Small intestine (tissue), 7 donors: ENCODE data around the gene EBF4. TPM values are rescaled to one million over a fixed set of nuclear protein-coding genes. Genes with fewer than 3 reads are reported as not detected.

Experiments used
- DNase-seq, 2 donors: peaks; one replicate each; pipeline versions ENCODE4 v3.0.0 to v3.0.0-alpha.2; 2013
- FAIRE-seq: peaks from 2 replicates; lab custom pipeline; 2012; peaks lifted over from hg19 to GRCh38; lab: Jason Lieb, UNC
- H3K27ac ChIP-seq, 3 donors: one replicate each; pipeline ENCODE4 v1.5.1; 2013; ENCODE audit warnings: low read length in 2 of 3, mild to moderate bottlenecking in 2 of 3, control low read depth in 1 of 3, inconsistent platforms in 1 of 3, low read depth in 1 of 3, moderate library complexity in 1 of 3
- H3K27me3 ChIP-seq, 3 donors: one replicate each; pipeline ENCODE4 v1.6.1; 2013; ENCODE audit warnings: low read length in 3 of 3, inconsistent platforms in 1 of 3; ENCODE audit not compliant: control insufficient read depth in 3 of 3, insufficient read depth in 3 of 3
- H3K36me3 ChIP-seq, 3 donors: one replicate each; pipeline ENCODE4 v1.6.1; 2013; ENCODE audit warnings: low read length in 3 of 3, inconsistent platforms in 1 of 3, low read depth in 1 of 3, mild to moderate bottlenecking in 1 of 3, moderate library complexity in 1 of 3; ENCODE audit not compliant: control insufficient read depth in 3 of 3, insufficient read depth in 2 of 3
- H3K4me1 ChIP-seq, 3 donors: one replicate each; pipeline ENCODE4 v1.6.1; 2013; ENCODE audit warnings: low read length in 2 of 3, inconsistent platforms in 1 of 3, low read depth in 1 of 3, mild to moderate bottlenecking in 1 of 3, moderate library complexity in 1 of 3; ENCODE audit not compliant: control insufficient read depth in 3 of 3, insufficient read depth in 2 of 3
- H3K4me3 ChIP-seq, 3 donors: one replicate each; pipeline ENCODE4 v1.5.1; 2013; ENCODE audit warnings: low read length in 3 of 3, control low read depth in 1 of 3, inconsistent platforms in 1 of 3, low read depth in 1 of 3, mild to moderate bottlenecking in 1 of 3, moderate library complexity in 1 of 3
- H3K9me3 ChIP-seq, 2 donors: one replicate each; pipeline ENCODE4 v1.6.1; 2013; ENCODE audit warnings: low read depth in 1 of 2, low read length in 1 of 2; ENCODE audit not compliant: control insufficient read depth in 2 of 2, insufficient read depth in 1 of 2
- WGBS, 3 donors: extraction: QIAGEN DNeasy Blood & Tissue Kit; methylation state at CpG; one replicate each; pipeline ENCODE4 v1.1.7; 2013; 5-methylcytosine and 5-hydroxymethylcytosine counted together
- polyA plus RNA-seq, 4 donors: library from polyadenylated mRNA; stranded (reverse) in 3 of 4; unstranded in 1 of 4; fragments of 200-250 nt in 3 of 4; fragments of 120-200 nt in 1 of 4; gene quantifications; one replicate each; pipeline versions ENCODE4 v1.2.1 to v1.2.3, GENCODE V29; 2013
- donor health status: healthy with polysubstance abuse.
- donor health status: control.
- donor health status: control.
- donor health status: Bipolar disorder and iron deficiency.
- donor health status: healthy.

EBF4 gene
- polyA plus RNA-seq, 4 donors: 0.67 to 7.4 (median 3.2) TPM

- Histone ChIP-seq H3K27me3 (peaks cover 0 to 46% (median 5%) of the 10 kb centered on the region in 3 donors), H3K9me3 (no peaks in the 10 kb centered on the region), H3K27ac (no peak overlapping the region), H3K4me3 (no peak overlapping the region), H3K36me3 (no peaks in the 10 kb centered on the region), H3K4me1 (peaks cover 0 to 11% (median 0%) of the 10 kb centered on the region in 3 donors)
- FAIRE-seq (no peak), DNase-seq (no peak)
- 83 to 91% (median 89%) methylated on average over 5 of the region's 5 CpGs for WGBS, 3 donors
These were observed 64.4 kb downstream of the EBF4 start for GRCh38 chr20:2757001-2757400.

- FAIRE-seq (no peak), DNase-seq (no peak)
- Histone ChIP-seq H3K9me3 (no peaks in the 10 kb centered on the region), H3K36me3 (no peaks in the 10 kb centered on the region), H3K27ac (no peak overlapping the region), H3K4me3 (no peak overlapping the region), H3K27me3 (peaks cover 0 to 40% (median 5%) of the 10 kb centered on the region in 3 donors), H3K4me1 (peaks cover 0 to 5% (median 0%) of the 10 kb centered on the region in 3 donors)
- 72 to 80% (median 76%) methylated on average over 5 of the region's 5 CpGs for whole genome bisulfite sequencing, 3 donors
These were observed 65.4 kb downstream of the EBF4 start for GRCh38 chr20:2757969-2758368.

- Histone ChIP-seq H3K36me3 (no peaks in the 10 kb centered on the region), H3K27ac (no peak overlapping the region), H3K4me1 (no peaks in the 10 kb centered on the region), H3K4me3 (no peak overlapping the region), H3K27me3 (peaks cover 0 to 31% (median 1%) of the 10 kb centered on the region in 3 donors), H3K9me3 (no peaks in the 10 kb centered on the region)
- 74 to 85% (median 81%) methylated on average over 10 of the region's 10 CpGs for WGBS, 3 donors
- DNase-seq (no peak), FAIRE-seq (no peak)
These were observed 66.6 kb downstream of the EBF4 start for GRCh38 chr20:2759143-2759542.

GRCh38 chr20:2759603-2760296 lies 67.2 kb downstream of the EBF4 start:
- DNase-seq (no peak), FAIRE-seq (no peak)
- no peaks in the 10 kb centered on the region for H3K4me1 ChIP-seq
- H3K36me3 ChIP-seq: no peaks in the 10 kb centered on the region
- H3K27ac ChIP-seq: no peak overlapping the region
- no peak overlapping the region for H3K4me3 ChIP-seq
- no peaks in the 10 kb centered on the region for H3K9me3 ChIP-seq
- WGBS, 3 donors: 61 to 63% (median 62%) methylated on average over 19 of the region's 19 CpGs
- peaks cover 0 to 25% (median 0%) of the 10 kb centered on the region in 3 donors for H3K27me3 ChIP-seq

- WGBS, 3 donors: 62 to 83% (median 76%) methylated on average over 7 of the region's 7 CpGs
- DNase-seq (no peak), FAIRE-seq (no peak)
- peaks cover 0 to 18% (median 0%) of the 10 kb centered on the region in 3 donors for H3K27me3 ChIP-seq
- no peaks in the 10 kb centered on the region for H3K36me3 ChIP-seq
- no peak overlapping the region for H3K4me3 ChIP-seq
- no peak overlapping the region for H3K27ac ChIP-seq
- no peaks in the 10 kb centered on the region for H3K9me3 ChIP-seq
- H3K4me1 ChIP-seq: no peaks in the 10 kb centered on the region
These were observed 67.8 kb downstream of the EBF4 start for GRCh38 chr20:2760297-2760951.

- no peak for FAIRE-seq
- Histone ChIP-seq H3K4me1 (no peaks in the 10 kb centered on the region), H3K9me3 (no peaks in the 10 kb centered on the region), H3K27me3 (peaks cover 0 to 13% (median 0%) of the 10 kb centered on the region in 3 donors), H3K27ac (no peak overlapping the region), H3K4me3 (no peak overlapping the region), H3K36me3 (no peaks in the 10 kb centered on the region)
- DNase-seq: no peak
- WGBS, 3 donors: 89 to 96% (median 90%) methylated on average over 2 of the region's 2 CpGs
These were observed 68.3 kb downstream of the EBF4 start for GRCh38 chr20:2760952-2761305.

GRCh38 chr20:2761885-2762284 lies 69.3 kb downstream of the EBF4 start:
- no peak overlapping the region for H3K4me3 ChIP-seq
- peaks cover 0 to 7% (median 0%) of the 10 kb centered on the region in 3 donors for H3K27me3 ChIP-seq
- H3K4me1 ChIP-seq: no peaks in the 10 kb centered on the region
- no peaks in the 10 kb centered on the region for H3K36me3 ChIP-seq
- DNase-seq (no peak), FAIRE-seq (no peak)
- H3K27ac ChIP-seq: no peak overlapping the region
- H3K9me3 ChIP-seq: no peaks in the 10 kb centered on the region
- 82 to 90% (median 89%) methylated on average over 4 of the region's 4 CpGs for WGBS, 3 donors

GRCh38 chr20:2762578-2763131 lies 70.1 kb downstream of the EBF4 start:
- FAIRE-seq (no peak), DNase-seq (no peak)
- H3K27me3 ChIP-seq: peaks cover 0 to 9% (median 2%) of the 10 kb centered on the region in 3 donors
- no peak overlapping the region for H3K4me3 ChIP-seq
- H3K36me3 ChIP-seq: no peaks in the 10 kb centered on the region
- no peaks in the 10 kb centered on the region for H3K4me1 ChIP-seq
- H3K27ac ChIP-seq: no peak overlapping the region
- H3K9me3 ChIP-seq: no peaks in the 10 kb centered on the region
- WGBS, 3 donors: 30 to 60% (median 56%) methylated on average over 2 of the region's 2 CpGs
